Effector memory CD8-positive, alpha-beta T cell (primary cell): ENCODE results near the gene NDUFV2.

Source experiments
- ATAC-seq: fragments of 150-1000 bp; cut with Tn5 transposase; replicated peaks from 2 replicates; pipeline ENCODE4 v1.10.0; 2021; ENCODE audit warnings: mild to moderate bottlenecking, moderate library complexity
- DNase-seq, 3 experiments: peaks; one replicate each; pipeline ENCODE4 v3.0.0; 2021
- H3K27ac Mint-ChIP-seq, 2 donors: one replicate each; pipeline ENCODE4 v1.8.0; 2022; ENCODE audit warnings: mild to moderate bottlenecking in 2 of 2, mixed read lengths in 2 of 2, moderate library complexity in 2 of 2
- H3K27me3 Mint-ChIP-seq, 2 donors: one replicate each; pipeline ENCODE4 v1.8.0; 2022; ENCODE audit warnings: mixed read lengths in 2 of 2
- H3K36me3 Mint-ChIP-seq: one replicate; pipeline ENCODE4 v1.8.0; 2022; ENCODE audit warnings: mild to moderate bottlenecking, moderate library complexity, mixed read lengths; ENCODE audit not compliant: insufficient read depth
- H3K4me1 Mint-ChIP-seq, 2 donors: one replicate each; pipeline ENCODE4 v1.8.0; 2022; ENCODE audit warnings: low read depth in 2 of 2, mixed read lengths in 2 of 2
- H3K4me3 Mint-ChIP-seq, 2 donors: one replicate each; pipeline ENCODE4 v1.8.0; 2022; ENCODE audit warnings: mild to moderate bottlenecking in 2 of 2, mixed read lengths in 2 of 2, moderate library complexity in 2 of 2
- H3K9me3 Mint-ChIP-seq, 2 donors: one replicate each; pipeline ENCODE4 v1.8.0; 2022; ENCODE audit warnings: mixed read lengths in 2 of 2

The NDUFV2 gene

GRCh38 chr18:9113468-9114149 is 11.1 kb downstream of the NDUFV2 start:
- peaks cover 42 to 67% of the 10 kb centered on the region in 2 donors for H3K4me1 Mint-ChIP-seq
- peak overlapping the region; percentile 65 to 91 for H3K27ac Mint-ChIP-seq
- H3K36me3 Mint-ChIP-seq: peaks cover 18% of the 10 kb centered on the region
- H3K9me3 Mint-ChIP-seq: no peaks in the 10 kb centered on the region
- DNase-seq (no peak), ATAC-seq (no peak)
- H3K4me3 Mint-ChIP-seq: peak overlapping the region; percentile 25 to 62
- no peaks in the 10 kb centered on the region for H3K27me3 Mint-ChIP-seq

- DNase-seq (no peak), ATAC-seq (no peak)
- peak overlapping the region; percentile 95 to 97 for H3K27ac Mint-ChIP-seq
- no peaks in the 10 kb centered on the region for H3K27me3 Mint-ChIP-seq
- H3K9me3 Mint-ChIP-seq: no peaks in the 10 kb centered on the region
- peak overlapping the region; percentile 82 to 88 for H3K4me3 Mint-ChIP-seq
- peaks cover 36 to 66% of the 10 kb centered on the region in 2 donors for H3K4me1 Mint-ChIP-seq
- H3K36me3 Mint-ChIP-seq: peaks cover 32% of the 10 kb centered on the region
These were observed 13.5 kb downstream of the NDUFV2 start for GRCh38 chr18:9115984-9116383.

GRCh38 chr18:9117980-9118841 is 15.7 kb downstream of the NDUFV2 start:
- DNase-seq (no peak), ATAC-seq (peak; percentile 61)
- Mint-ChIP-seq H3K4me1 (peaks cover 32 to 55% of the 10 kb centered on the region in 2 donors), H3K4me3 (peak overlapping the region; percentile 82 to 88), H3K9me3 (no peaks in the 10 kb centered on the region), H3K27ac (peak overlapping the region; percentile 95 to 97), H3K36me3 (peaks cover 39% of the 10 kb centered on the region), H3K27me3 (no peaks in the 10 kb centered on the region)

- DNase-seq: no peak
- Mint-ChIP-seq H3K4me3 (peak overlapping the region; percentile 41 to 57), H3K27ac (peak overlapping the region; percentile 75 to 80), H3K4me1 (peaks cover 25 to 50% of the 10 kb centered on the region in 2 donors), H3K9me3 (no peaks in the 10 kb centered on the region), H3K27me3 (no peaks in the 10 kb centered on the region), H3K36me3 (peaks cover 55% of the 10 kb centered on the region)
- peak; percentile 35 for ATAC-seq
These were observed 18.3 kb downstream of the NDUFV2 start for GRCh38 chr18:9120796-9121195.

GRCh38 chr18:9123520-9123919 is 21.0 kb downstream of the NDUFV2 start:
- Mint-ChIP-seq H3K27ac (no peak overlapping the region), H3K36me3 (peaks cover 71% of the 10 kb centered on the region), H3K27me3 (no peaks in the 10 kb centered on the region), H3K4me1 (peaks cover 11 to 39% of the 10 kb centered on the region in 2 donors), H3K4me3 (no peak overlapping the region), H3K9me3 (no peaks in the 10 kb centered on the region)
- DNase-seq: no peak
- no peak for ATAC-seq

GRCh38 chr18:9124824-9125223 is 22.3 kb downstream of the NDUFV2 start:
- Mint-ChIP-seq H3K27ac (no peak overlapping the region), H3K4me3 (no peak overlapping the region), H3K27me3 (no peaks in the 10 kb centered on the region), H3K9me3 (no peaks in the 10 kb centered on the region), H3K4me1 (peaks cover 9 to 38% of the 10 kb centered on the region in 2 donors), H3K36me3 (peaks cover 78% of the 10 kb centered on the region)
- ATAC-seq: no peak
- no peak for DNase-seq

- ATAC-seq: no peak
- H3K9me3 Mint-ChIP-seq: no peaks in the 10 kb centered on the region
- no peak for DNase-seq
- peaks cover 73% of the 10 kb centered on the region for H3K36me3 Mint-ChIP-seq
- peaks cover 10 to 33% of the 10 kb centered on the region in 2 donors for H3K4me1 Mint-ChIP-seq
- H3K27ac Mint-ChIP-seq: peak overlapping the region in 1 of 2 donors; percentile 62
- no peaks in the 10 kb centered on the region for H3K27me3 Mint-ChIP-seq
- H3K4me3 Mint-ChIP-seq: no peak overlapping the region
These were observed 23.8 kb downstream of the NDUFV2 start for GRCh38 chr18:9126337-9126736.

- DNase-seq (no peak), ATAC-seq (no peak)
- Mint-ChIP-seq H3K4me3 (no peak overlapping the region), H3K27me3 (no peaks in the 10 kb centered on the region), H3K9me3 (no peaks in the 10 kb centered on the region), H3K36me3 (peaks cover 79% of the 10 kb centered on the region), H3K27ac (no peak overlapping the region), H3K4me1 (peaks cover 14 to 44% of the 10 kb centered on the region in 2 donors)
These were observed 27.7 kb downstream of the NDUFV2 start for GRCh38 chr18:9130195-9130594.

GRCh38 chr18:9130806-9131205 is 28.3 kb downstream of the NDUFV2 start:
- Mint-ChIP-seq H3K4me3 (no peak overlapping the region), H3K27ac (peak overlapping the region in 1 of 2 donors; percentile 7), H3K27me3 (no peaks in the 10 kb centered on the region), H3K4me1 (peaks cover 18 to 44% of the 10 kb centered on the region in 2 donors), H3K9me3 (no peaks in the 10 kb centered on the region), H3K36me3 (peaks cover 78% of the 10 kb centered on the region)
- ATAC-seq (no peak), DNase-seq (no peak)

- no peak overlapping the region for H3K4me3 Mint-ChIP-seq
- ATAC-seq (no peak), DNase-seq (no peak)
- H3K27ac Mint-ChIP-seq: peak overlapping the region; percentile 49 to 61
- H3K36me3 Mint-ChIP-seq: peaks cover 75% of the 10 kb centered on the region
- H3K9me3 Mint-ChIP-seq: no peaks in the 10 kb centered on the region
- no peaks in the 10 kb centered on the region for H3K27me3 Mint-ChIP-seq
- H3K4me1 Mint-ChIP-seq: peaks cover 18 to 39% of the 10 kb centered on the region in 2 donors
These were observed 30.1 kb downstream of the NDUFV2 start for GRCh38 chr18:9132628-9133027.

GRCh38 chr18:9133225-9133624 is 30.7 kb downstream of the NDUFV2 start:
- Mint-ChIP-seq H3K4me1 (peaks cover 22 to 39% of the 10 kb centered on the region in 2 donors), H3K27me3 (no peaks in the 10 kb centered on the region), H3K9me3 (no peaks in the 10 kb centered on the region), H3K4me3 (peak overlapping the region in 1 of 2 donors; percentile 5), H3K36me3 (peaks cover 75% of the 10 kb centered on the region), H3K27ac (peak overlapping the region; percentile 1 to 61)
- DNase-seq: no peak
- ATAC-seq: no peak

- peaks cover 34 to 42% of the 10 kb centered on the region in 2 donors for H3K4me1 Mint-ChIP-seq
- no peaks in the 10 kb centered on the region for H3K9me3 Mint-ChIP-seq
- DNase-seq (no peak), ATAC-seq (no peak)
- H3K27ac Mint-ChIP-seq: peak overlapping the region; percentile 98 to 99
- H3K4me3 Mint-ChIP-seq: peak overlapping the region; percentile 94 to 96
- H3K36me3 Mint-ChIP-seq: peaks cover 69% of the 10 kb centered on the region
- H3K27me3 Mint-ChIP-seq: no peaks in the 10 kb centered on the region
These were observed 32.8 kb downstream of the NDUFV2 start for GRCh38 chr18:9135081-9135911.

- ATAC-seq (peak; percentile 10), DNase-seq (no peak)
- Mint-ChIP-seq H3K36me3 (peaks cover 69% of the 10 kb centered on the region), H3K27me3 (no peaks in the 10 kb centered on the region), H3K27ac (peak overlapping the region; percentile 98 to 99), H3K4me1 (peaks cover 40 to 48% of the 10 kb centered on the region in 2 donors), H3K4me3 (peak overlapping the region; percentile 94 to 96), H3K9me3 (no peaks in the 10 kb centered on the region)
These were observed 33.4 kb downstream of the NDUFV2 start for GRCh38 chr18:9135912-9136314.
